ENCODE measurements around the gene RGMB.
A peak's percentile ranks its signal among the peaks of the same experiment; 100 is the strongest.
"Not testable (repeated sequence)": the region's sequence is repeated elsewhere in the genome, so short reads cannot be mapped to it uniquely, and the experiment has no call there.

Gene RGMB, protein sequence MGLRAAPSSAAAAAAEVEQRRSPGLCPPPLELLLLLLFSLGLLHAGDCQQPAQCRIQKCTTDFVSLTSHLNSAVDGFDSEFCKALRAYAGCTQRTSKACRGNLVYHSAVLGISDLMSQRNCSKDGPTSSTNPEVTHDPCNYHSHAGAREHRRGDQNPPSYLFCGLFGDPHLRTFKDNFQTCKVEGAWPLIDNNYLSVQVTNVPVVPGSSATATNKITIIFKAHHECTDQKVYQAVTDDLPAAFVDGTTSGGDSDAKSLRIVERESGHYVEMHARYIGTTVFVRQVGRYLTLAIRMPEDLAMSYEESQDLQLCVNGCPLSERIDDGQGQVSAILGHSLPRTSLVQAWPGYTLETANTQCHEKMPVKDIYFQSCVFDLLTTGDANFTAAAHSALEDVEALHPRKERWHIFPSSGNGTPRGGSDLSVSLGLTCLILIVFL

DNA sequence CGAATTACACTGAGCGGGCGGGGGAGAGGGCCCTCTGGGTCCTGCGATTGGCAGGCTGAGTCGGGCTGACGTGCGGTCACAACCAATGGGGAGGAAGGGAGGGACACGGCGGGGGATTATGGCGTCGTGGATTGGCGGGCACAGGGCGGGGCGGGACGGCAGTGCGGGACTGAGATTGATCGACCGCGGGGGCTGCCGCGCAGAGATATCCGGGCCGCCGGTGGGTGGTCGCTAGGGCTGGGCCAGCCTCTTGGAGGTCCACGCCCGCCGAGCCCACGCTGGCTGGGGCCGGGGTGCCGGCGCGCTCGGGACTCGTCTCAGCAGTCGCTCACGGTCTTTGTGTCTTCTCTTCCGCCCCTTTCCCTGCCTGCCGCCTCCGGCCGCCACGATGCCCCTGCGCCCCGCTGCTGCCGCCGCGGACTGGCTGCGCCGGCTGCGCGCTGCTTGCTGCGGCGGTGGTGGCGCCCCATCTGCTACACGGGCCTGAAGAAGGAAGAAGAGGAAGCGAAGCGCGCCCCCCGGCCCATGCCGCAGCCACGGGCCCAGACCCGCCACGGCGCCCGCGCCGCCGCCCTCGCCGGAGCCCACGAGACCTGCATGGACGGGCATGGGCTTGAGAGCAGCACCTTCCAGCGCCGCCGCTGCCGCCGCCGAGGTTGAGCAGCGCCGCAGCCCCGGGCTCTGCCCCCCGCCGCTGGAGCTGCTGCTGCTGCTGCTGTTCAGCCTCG, at the start of gene RGMB:
Gene RGMB, plus strand, starts transcription at position 200 of the 728 bp plus-strand sequence. Its CDS starts 408 bp downstream, at position 608.
- peak; percentile 83 for DNase-seq

DNA sequence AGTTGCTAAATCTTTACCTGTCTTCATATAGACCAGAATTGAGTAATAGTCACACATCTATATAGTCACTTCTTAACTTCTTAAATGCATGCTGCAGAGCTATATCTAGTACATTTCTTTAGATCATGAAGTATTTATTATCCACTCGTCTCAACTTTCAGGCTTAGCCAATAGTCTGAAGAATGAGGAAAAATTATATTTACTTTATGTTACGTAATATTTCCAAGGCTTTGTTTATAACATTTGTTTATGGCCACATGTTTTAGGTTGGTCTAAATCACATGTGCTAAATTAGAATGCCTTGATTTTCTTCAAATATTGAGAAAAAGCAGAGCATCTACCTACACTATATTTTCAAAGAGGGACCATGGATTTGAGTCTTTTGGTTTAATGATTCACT, 47.2 kb upstream of the RGMB start:
- DNase-seq: no peak

DNA sequence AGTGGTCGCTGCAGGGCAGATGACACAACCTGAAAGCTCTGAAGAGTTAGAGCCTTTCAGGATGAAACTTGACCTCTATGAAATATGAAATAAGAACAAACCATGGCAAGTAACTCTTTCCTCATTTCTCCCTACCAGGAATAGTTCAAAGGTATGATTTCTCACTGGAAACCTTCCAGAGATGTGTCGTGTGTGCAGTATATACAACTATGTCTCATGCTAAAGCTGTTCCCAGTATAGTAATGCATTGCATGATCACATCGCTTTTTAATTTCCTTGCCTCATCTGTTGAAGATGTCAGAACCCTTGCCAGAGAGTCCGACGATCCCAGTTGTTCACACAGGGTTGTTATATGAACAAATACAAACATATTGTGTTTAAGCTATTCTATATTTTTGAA, 45.8 kb upstream of the RGMB start:
- no peak for DNase-seq

DNA sequence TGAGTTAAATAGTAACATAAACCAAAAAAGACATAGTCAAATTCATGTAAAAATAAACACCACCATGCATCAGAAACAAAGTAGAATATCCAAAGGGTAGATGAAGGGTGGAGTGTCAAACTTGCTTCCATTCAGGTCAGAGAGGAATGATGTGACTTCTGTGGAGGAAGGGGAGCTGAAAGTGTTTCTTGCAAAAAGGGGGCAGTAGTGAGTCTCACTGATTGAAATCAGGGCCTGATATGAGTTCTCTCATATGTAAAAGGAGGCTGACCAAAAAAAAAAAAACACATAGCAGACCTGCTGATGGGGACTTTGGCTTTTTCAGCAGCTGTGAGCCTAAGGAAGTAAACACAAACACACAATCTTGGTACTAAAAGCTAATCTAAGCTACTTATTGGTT, 38.8 kb upstream of the RGMB start:
- no peak for DNase-seq

DNA sequence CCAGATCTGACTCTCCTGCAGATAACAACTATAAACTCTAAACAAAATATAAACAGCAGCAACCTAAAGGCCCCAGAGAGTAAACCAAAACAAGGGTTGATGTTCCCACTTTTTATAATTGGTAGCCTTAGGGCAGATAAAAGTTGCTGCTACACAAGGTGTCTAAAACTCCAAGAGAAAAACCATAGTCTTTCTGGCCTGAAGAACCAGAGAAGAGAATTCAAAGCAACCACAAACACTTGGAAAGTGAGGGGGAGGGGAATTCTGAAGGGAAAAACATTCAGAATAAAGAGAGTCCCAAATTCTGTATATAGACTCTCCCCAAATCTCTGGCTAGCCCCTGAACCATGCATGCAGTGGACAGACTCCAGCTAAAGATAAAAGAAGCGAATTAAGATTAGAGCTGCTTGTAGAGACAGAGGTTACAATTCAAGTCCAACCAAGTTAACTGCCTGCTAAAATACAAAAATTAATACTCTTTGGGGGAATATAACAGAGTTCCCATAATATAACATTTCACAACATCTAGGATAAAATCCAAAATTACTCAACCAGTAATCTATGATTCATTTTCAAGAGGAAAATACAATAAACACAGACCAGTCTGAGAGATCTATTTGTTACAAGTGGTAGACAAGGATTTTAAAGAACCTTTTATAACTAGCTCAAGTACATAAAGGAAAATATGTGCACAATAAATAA, 37.5 kb upstream of the RGMB start:
- no peak for DNase-seq

DNA sequence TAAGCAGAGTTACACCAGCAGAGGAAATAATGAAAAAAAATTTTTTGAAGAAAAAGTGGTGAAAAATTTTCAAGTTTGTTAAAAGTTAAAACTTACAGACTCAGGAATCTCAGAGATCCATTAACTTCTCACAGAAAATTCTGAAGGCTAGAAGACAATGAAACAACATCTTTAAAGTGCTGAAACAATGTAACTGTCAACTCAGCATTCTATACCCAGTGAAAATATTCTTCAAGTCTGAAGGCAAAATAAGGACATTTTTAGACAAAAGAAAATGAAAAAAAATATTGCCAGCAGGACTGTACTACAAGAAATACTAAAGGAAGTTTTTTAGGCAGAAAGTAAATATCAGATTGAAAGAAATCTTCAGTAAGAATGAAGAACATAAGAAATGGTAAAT, 36.7 kb upstream of the RGMB start:
- DNase-seq: no peak

DNA sequence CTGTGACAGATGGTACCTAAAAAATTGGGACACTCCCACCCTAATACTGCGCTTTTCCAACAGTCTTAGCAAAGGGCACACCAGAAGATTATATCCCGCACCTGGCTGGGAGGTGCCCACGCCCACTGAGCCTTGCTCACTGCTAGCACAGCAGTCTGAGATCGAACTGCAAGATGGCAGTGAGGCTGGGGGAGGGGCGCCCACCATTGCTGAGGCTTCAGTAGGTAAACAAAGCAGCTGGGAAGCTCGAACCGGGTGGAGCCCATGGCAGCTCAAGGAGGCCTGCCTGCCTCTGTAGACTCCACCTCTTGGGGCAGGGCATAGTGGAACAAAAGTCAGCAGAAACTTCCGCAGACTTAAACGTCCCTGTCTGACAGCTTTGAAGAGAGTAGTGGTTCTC, 36.0 kb upstream of the RGMB start:
- not testable (repeated sequence) for DNase-seq

DNA sequence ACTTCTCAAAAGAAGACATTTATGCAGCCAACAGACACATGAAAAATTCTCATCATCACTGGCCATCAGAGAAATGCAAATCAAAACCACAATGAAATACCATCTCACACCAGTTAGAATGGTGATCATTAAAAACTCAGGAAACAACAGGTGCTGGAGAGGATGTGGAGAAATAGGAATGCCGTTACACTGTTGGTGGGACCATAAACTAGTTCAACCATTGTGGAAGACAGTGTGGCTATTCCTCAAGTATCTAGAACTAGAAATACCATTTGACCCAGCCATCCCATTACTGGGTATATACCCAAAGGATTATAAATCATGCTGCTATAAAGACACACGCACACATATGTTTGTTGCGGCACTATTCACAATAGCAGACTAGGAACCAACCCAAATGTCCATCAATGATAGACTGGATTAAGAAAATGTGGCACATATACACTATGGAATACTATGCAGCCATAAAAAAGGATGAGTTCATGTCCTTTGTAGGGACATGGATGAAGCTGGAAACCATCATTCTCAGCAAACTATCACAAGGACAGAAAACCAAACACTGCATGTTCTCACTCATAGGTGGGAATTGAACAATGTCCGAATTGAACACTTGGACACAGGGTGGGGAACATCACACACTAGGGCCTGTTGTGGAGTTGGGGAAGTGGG, 34.8 kb upstream of the RGMB start:
- not testable (repeated sequence) for DNase-seq

DNA sequence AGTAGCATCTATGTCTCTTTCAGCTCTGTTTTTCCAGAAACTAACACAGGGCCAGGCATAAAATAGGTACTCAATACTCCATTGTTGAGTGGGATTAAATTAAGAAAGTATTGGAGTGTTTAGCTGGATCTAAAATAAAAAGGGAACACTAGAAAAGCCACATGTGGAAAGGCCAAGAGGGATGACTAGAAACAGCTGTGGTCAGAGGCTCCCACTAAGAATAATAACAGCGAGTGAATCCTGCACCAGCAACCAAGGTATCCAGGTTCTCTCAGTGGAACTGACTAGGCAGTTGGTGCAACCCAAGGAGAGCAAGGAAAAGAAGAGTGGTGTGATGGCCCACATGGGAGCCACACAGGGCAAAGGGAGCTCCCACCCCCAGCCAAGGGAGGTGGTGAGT, 31.5 kb upstream of the RGMB start:
- DNase-seq: no peak

DNA sequence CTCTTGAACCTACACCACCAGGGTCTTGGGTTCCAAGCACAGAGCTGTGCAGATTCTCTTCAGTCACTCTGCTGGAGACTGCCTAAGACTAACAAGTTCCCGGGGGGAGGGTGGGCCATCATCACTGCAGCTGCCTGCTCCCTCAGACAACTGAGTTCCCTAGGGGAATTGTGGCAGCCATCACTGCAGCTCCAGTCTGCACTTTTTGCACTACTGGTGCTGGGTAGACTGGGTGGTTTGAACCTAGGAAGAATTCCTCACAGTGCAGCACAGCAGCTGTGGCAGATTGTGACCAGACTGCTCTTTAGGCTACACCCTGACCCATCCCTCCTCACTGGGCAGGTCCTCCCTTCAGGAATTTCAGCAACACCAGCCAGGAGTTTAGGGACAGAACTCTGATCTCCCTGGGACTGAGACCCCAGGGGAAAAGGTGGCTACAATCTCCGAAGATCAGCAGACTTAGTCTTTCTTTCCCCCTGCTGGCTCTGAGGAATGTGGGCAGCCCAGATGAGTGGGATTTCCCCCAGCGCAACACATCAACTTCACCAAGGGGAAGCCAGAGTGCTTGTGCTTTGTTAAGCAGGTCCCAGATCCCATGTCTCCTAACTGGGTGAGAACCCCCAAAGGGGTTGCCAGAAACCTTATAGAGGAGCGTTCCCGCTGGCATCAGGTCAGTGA, 30.9 kb upstream of the RGMB start:
- no peak for DNase-seq

DNA sequence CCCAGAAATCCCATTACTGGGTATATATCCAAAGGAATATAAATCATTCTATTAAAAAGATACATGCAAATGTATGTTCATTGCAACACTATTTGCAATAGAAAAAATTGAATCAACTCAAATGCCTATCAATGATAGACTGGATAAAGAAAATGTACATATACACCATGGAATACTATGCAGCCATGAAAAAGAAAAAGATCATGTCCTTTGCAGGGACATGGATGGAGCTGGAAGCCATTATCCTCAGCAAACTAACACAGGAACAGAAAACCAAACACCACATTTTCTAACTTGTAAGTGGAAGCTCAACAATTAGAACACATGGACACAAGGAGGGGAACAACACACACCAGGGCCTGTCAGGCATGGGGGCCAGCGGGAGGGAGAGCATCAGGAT, 25.2 kb upstream of the RGMB start:
- DNase-seq: not testable (repeated sequence)

DNA sequence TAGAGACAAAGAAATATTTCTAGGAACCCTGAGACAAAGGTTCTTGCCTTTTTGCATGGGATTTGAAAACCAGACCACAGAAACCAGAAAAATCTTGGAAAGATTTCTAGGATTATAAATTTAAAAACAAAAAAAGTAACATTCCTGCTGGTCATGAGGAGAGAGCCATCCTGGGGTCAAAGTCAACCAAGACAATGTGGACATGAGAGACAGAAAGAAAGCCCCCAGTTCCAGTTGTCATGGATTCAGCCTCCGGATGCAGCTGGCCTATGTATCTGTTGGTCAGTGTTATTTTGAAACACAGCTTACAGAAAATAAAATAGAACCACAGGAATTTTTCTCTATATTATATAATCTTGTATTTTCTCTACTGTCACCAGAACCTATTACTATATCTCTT, 24.4 kb upstream of the RGMB start:
- DNase-seq: no peak

DNA sequence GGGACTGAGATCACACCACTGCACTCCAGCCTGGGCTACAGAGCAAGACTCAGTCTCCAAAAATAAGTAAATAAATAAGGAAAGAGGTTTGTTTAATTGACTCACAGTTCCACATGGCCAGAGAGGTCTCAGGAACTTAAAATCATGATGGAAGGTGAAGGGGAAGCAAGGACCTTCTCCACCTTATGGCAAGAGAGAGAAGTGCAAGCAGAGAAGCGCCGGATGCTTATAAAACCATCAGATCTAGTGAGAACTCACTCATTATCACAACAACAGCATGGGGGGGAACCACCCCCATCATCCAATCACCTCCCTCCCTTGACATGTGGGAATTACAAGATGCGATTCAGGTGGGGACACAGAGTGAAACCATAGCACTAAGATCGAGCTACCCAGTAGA, 22.8 kb upstream of the RGMB start:
- DNase-seq: no peak

DNA sequence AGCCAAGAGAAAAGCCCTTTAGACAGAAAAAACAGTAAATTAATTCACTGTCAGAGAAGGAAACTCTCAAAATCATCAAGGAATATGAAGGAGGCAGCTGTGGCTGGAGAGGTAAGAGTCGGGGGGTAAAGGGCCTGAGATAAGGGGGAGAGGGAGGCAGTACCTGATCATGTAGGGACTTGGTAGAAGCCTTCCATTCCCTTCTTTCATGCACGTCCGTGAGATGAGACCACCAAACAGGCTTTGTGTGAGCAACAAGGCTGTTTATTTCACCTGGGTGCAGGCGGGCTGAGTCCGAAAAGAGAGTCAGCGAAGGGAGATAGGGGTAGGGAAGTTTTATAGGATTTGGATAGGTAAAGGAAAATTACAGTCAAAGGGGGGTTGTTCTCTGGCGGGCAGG, 21.1 kb upstream of the RGMB start:
- DNase-seq: not testable (repeated sequence)

DNA sequence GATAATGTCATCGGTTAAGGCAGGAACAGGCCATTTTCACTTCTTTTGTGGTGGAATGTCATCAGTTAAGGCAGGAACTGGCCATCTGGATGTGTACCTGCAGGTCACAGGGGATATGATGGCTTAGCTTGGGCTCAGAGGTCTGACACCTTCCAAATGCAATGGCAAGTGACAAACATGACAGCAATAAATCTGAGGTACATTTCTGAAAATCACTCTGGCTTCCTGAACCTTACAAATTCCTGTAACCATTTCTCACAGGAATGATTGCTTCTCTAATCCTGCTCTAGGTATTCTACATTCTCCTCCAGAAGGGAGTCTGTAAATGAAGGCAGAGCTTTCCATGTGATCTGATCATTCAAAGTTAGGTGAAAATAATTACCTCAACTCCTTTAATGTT, 20.7 kb upstream of the RGMB start:
- DNase-seq: not testable (repeated sequence)

DNA sequence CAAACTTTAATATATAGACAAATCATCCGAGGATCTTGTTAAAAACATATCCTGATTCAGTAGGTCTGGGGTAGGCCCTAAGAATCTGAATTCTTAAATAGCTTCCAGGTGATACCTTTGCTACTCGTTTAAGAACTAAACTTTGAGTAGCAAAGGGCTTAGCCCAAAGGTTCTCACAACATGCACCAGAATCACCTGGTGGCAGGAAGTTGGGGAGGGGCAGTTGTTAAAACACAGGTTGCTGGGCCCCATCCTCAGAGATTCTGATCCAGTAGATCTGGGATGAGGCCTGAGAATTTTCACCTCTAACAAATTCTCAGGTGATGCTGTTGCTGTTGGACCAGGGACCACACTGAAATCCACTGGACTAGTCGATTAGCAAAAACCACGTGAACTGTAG, 20.0 kb upstream of the RGMB start:
- DNase-seq: no peak

DNA sequence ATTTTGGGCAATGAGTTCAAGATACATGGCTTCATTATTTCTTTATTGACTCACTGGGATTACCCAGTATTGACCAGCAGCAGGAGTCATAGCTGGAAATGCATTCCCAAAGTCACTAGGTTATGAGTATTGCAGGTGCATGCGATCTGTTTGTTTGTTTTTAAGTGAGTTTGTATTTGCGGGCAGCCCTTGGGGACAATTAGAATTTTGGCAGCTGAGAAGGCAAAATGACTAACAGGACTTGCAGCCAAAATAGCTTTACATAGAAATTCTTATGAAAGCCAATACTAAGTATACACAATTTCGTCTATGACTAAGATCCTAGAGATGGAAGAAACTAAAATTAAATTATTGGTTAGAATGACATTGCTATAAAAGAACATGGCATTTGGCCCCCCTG, 18.1 kb upstream of the RGMB start:
- DNase-seq: no peak

DNA sequence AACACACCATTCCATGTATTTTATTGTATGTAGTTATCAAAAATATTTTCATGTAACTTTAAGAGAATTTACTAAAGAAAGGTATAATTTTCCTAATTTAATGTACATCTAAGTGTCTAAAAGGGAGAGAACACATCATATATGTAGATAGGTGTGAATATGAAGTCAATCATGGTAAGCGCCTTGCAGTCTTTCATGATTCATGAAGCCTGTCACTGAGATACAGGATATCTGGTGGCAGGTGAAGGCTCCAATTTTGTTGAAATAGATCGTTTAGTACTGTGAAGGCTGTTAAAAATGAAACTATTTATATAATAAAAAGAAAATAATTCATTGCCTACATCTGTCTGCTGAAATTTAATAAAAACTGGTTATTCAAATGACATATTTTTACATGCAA, 15.5 kb upstream of the RGMB start:
- no peak for DNase-seq

DNA sequence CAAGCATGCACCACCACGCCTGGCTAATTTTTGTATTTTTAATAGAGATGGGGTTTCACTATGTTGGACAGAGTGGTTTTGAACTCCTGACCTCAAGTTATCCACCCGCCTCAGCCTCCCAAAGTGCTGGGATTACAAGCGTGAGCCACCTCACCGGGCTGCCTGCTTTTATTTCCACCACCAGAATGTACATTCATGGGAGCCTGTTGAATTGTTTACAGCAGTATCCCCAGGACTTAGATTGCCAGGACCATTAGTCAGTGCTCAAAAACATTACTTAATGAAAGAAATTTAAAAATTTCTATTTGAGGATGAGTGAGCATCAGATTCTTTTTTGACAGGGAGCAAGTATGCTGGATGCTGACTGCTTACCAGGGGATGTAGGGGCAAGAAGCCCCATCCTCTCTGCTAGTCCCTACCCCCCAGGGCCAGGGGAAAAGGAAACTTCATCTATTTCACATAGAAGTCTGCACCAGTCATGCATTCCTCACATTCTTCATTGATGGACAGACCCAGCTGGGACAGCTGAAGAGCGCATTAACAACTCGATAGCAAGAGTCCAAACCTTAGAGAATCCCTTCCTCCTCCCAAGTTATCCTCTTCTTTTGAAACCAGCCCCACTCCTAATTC, 10.3 kb upstream of the RGMB start:
- DNase-seq: no peak

DNA sequence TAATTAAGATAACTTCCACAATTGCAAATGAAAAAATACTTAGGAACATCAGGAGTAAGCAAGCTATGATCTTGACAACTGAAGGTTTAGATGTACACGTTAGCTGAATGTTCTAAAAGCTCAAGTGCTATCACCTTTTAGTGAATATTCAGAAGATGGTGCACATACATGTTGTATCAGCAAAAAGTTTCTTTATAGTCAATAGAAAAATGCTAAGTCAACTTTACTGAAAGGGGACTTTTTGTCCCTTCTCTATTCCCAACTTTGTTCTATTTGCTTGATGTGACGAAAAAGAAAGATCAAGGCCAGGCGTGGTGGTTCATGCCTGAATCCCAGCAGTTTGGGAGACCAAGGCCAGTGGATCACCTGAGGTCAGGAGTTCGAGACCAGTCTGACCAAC, 7.6 kb upstream of the RGMB start:
- no peak for DNase-seq

DNA sequence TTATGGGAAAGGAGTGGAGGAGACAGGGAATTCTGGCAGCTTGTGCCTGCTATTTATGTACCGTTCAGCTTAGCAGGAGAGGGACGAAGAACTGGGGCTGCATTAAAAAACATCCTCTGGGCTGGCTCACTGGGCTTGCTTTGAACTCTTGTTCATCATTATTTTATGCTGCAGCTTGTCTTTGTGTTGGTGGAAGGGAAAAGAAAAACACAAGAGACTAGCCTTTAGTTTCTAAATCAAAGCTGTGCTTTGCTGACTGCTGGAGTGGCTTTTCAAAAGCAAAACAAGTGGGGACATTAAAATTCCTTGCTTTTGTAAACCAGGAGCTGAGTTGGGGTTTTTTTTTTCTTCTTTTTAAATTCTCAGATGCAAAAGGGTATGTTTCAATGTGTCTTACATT, 5.9 kb upstream of the RGMB start:
- no peak for DNase-seq
